Left lung (tissue), 10 donors: ENCODE measurements around the gene NUDT16L1. TPM values are rescaled to one million over a fixed set of nuclear protein-coding genes. Genes with fewer than 3 reads are reported as not detected.

Source experiments
- ATAC-seq: fragments of 200-7000 bp; cut with Tn5 transposase; one replicate; pipeline ENCODE4 v1.9.1; 2020; ENCODE audit warnings: moderate library complexity
- DNase-seq, 4 donors: peaks; one replicate each; pipeline ENCODE4 v3.0.0-alpha.2; 2013 to 2020
- H3K27ac ChIP-seq, 2 donors: fragments of 200-600 bp; sonication (generic) in 1 of 2; one replicate each; pipeline versions ENCODE4 v1.5.0 to v1.8.0; 2020 to 2021
- H3K27me3 ChIP-seq, 2 donors: fragments of 200-600 bp; sonication (generic) in 1 of 2; one replicate each; pipeline versions ENCODE4 v1.5.0 to v1.8.0; 2020 to 2021
- H3K36me3 ChIP-seq, 2 donors: fragments of 200-600 bp; sonication (generic) in 1 of 2; one replicate each; pipeline versions ENCODE4 v1.5.0 to v1.8.0; 2020 to 2021
- H3K4me1 ChIP-seq, 2 donors: fragments of 200-600 bp; one replicate each; pipeline ENCODE4 v1.8.0; 2021
- H3K4me3 ChIP-seq, 2 donors: fragments of 200-600 bp; sonication (generic) in 1 of 2; one replicate each; pipeline versions ENCODE4 v1.5.0 to v1.8.0; 2020 to 2021; ENCODE audit warnings: mild to moderate bottlenecking in 1 of 2
- H3K9me3 ChIP-seq, 2 donors: fragments of 200-600 bp; sonication (generic) in 1 of 2; one replicate each; pipeline versions ENCODE4 v1.5.0 to v1.8.0; 2020 to 2021
- CTCF ChIP-seq, 2 donors: fragments of 200-600 bp; sonication (generic) in 1 of 2; IDR thresholded peaks; one replicate each; pipeline versions ENCODE4 v1.5.0 to v1.8.0; 2021; ENCODE audit warnings: antibody characterized with exemption in 2 of 2
- intact Hi-C, 2 donors: fragments of 100-400 bp; cut with DNase I; formaldehyde crosslinking; loops; one replicate each; pipeline versions ENCODE4 v1.11.2 to v1.14.2; 2022
- polyA plus RNA-seq, 6 donors: library from polyadenylated mRNA; unstranded; fragments of 120-200 nt; gene quantifications; one replicate each; pipeline ENCODE4 v1.2.1, GENCODE V29; 2013; ENCODE audit not compliant: insufficient read length in 6 of 6
- total RNA-seq, 2 donors: library from RNA; stranded (reverse); fragmentation: NEBNext Ultra II Directional; extraction: Animal tissue kit (Norgen Biotek cat#: 25700); gene quantifications; one replicate each; pipeline ENCODE4 v1.2.1, GENCODE V29; 2021
- donor health status: DM: no; HTN: yes; CAD: no.
- donor health status: DM: no; HTN: no; CAD: no.

Gene NUDT16L1
- total and polyA plus RNA-seq, 8 donors, result 26.6 to 53.1 (median 35.1) TPM

- ATAC-seq (no peak), DNase-seq (no peak)
- Histone ChIP-seq H3K27me3 (no peaks in the 10 kb centered on the region), H3K4me1 (peaks cover under 1 to 11% of the 10 kb centered on the region in 2 donors), H3K4me3 (no peak overlapping the region), H3K36me3 (peaks cover 0 to 50% of the 10 kb centered on the region in 2 donors), H3K9me3 (no peaks in the 10 kb centered on the region), H3K27ac (no peak overlapping the region)
- intact Hi-C loops, result no loop called here
- TF ChIP-seq CTCF (IDR thresholded peaks at IDR 0.05), result no peak
These were observed 36.5 kb downstream of the NUDT16L1 start for GRCh38 chr16:4729876-4730275.

GRCh38 chr16:4733211-4733742 is 39.9 kb downstream of the NUDT16L1 start:
- H3K27ac ChIP-seq, result peak overlapping the region in 1 of 2 donors; percentile 87
- no peaks in the 10 kb centered on the region for H3K9me3 ChIP-seq
- peak in 1 of 4 donors; percentile 41 for DNase-seq
- intact Hi-C loops, result no loop called here
- H3K4me1 ChIP-seq, result peaks cover 6 to 19% of the 10 kb centered on the region in 2 donors
- ATAC-seq, result no peak
- H3K27me3 ChIP-seq, result no peaks in the 10 kb centered on the region
- peak overlapping the region; percentile 79 to 99 for H3K4me3 ChIP-seq
- no peak for TF ChIP-seq CTCF (IDR thresholded peaks at IDR 0.05)
- peaks cover 0 to 23% of the 10 kb centered on the region in 2 donors for H3K36me3 ChIP-seq

GRCh38 chr16:4733747-4734062 is 40.3 kb downstream of the NUDT16L1 start:
- peaks cover 0 to 19% of the 10 kb centered on the region in 2 donors for H3K36me3 ChIP-seq
- H3K4me1 ChIP-seq, result peaks cover 6 to 19% of the 10 kb centered on the region in 2 donors
- H3K27me3 ChIP-seq, result no peaks in the 10 kb centered on the region
- no peak for ATAC-seq
- peak overlapping the region in 1 of 2 donors; percentile 87 for H3K27ac ChIP-seq
- H3K4me3 ChIP-seq, result peak overlapping the region; percentile 79 to 99
- intact Hi-C loops, result no loop called here
- no peak for TF ChIP-seq CTCF (IDR thresholded peaks at IDR 0.05)
- no peaks in the 10 kb centered on the region for H3K9me3 ChIP-seq
- peak in 1 of 4 donors; percentile 36 for DNase-seq

GRCh38 chr16:4734063-4734729 is 40.8 kb downstream of the NUDT16L1 start, which contains the start of the genes ANKS3 and DNAAF8:
TSS of gene ANKS3 (minus strand) at chr16:4734271. CDS start at chr16:4730149, 4,122 bp downstream.
TSS of gene DNAAF8 (plus strand) at chr16:4734537. CDS start at chr16:4736515, 1,978 bp downstream.
- peaks cover 0 to 14% of the 10 kb centered on the region in 2 donors for H3K36me3 ChIP-seq
- H3K27me3 ChIP-seq, result no peaks in the 10 kb centered on the region
- H3K27ac ChIP-seq, result peak within 1 kb of the TSS; percentile 65 to 87
- no peak for TF ChIP-seq CTCF (IDR thresholded peaks at IDR 0.05)
- H3K4me3 ChIP-seq, result peak within 1 kb of the TSS; percentile 79 to 99
- ATAC-seq, result peak; percentile 97
- no peaks in the 10 kb centered on the region for H3K9me3 ChIP-seq
- peak; percentile 88 to 97 (median 96) for DNase-seq
- H3K4me1 ChIP-seq, result peaks cover 6 to 19% of the 10 kb centered on the region in 2 donors
- intact Hi-C loops, result no loop called here

- intact Hi-C loops, result no loop called here
- peak overlapping the region; percentile 79 to 99 for H3K4me3 ChIP-seq
- H3K27ac ChIP-seq, result peak overlapping the region; percentile 65 to 87
- H3K9me3 ChIP-seq, result no peaks in the 10 kb centered on the region
- DNase-seq, result peak; percentile 73 to 96 (median 91)
- no peaks in the 10 kb centered on the region for H3K27me3 ChIP-seq
- ATAC-seq, result peak; percentile 87
- no peak for TF ChIP-seq CTCF (IDR thresholded peaks at IDR 0.05)
- H3K36me3 ChIP-seq, result peaks cover 0 to 6% of the 10 kb centered on the region in 2 donors
- peaks cover 6 to 19% of the 10 kb centered on the region in 2 donors for H3K4me1 ChIP-seq
These were observed 41.6 kb downstream of the NUDT16L1 start for GRCh38 chr16:4734730-4735535.
